ENCODE data around the gene RPUSD1.
"Not testable (repeated sequence)": the region's sequence is repeated elsewhere in the genome, so short reads cannot be mapped to it uniquely, and the experiment has no call there.

Gene RPUSD1

DNA sequence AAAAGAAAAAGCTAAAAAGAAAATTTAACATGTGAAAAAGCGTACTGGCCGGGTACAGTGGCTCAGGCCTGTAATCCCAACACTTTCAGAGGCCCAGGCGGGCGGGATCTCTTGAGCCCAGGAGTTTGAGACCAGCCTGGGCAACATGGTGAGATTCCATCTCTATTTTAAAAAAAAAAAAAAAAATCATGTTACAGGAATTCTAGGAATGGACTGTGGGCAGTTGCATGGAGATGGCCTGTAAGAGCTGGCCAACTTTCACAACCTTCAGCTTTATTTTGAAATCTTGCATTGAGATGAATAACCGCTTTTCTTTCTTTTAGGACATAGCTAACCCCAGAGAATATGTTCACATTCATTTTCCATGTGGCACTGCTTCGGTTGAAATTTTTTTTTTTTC, 39.2 kb downstream of the RPUSD1 start:
- no peak for DNase-seq (ENCODE audit: low spot score)
- in situ Hi-C loops (cut with MboI; ENCODE audit: low pct_unique_long_range_greater_than_20kb, low sequenced_read_pairs, unreplicated experiment) = no loop called here
- TF ChIP-seq, protein P1, sequence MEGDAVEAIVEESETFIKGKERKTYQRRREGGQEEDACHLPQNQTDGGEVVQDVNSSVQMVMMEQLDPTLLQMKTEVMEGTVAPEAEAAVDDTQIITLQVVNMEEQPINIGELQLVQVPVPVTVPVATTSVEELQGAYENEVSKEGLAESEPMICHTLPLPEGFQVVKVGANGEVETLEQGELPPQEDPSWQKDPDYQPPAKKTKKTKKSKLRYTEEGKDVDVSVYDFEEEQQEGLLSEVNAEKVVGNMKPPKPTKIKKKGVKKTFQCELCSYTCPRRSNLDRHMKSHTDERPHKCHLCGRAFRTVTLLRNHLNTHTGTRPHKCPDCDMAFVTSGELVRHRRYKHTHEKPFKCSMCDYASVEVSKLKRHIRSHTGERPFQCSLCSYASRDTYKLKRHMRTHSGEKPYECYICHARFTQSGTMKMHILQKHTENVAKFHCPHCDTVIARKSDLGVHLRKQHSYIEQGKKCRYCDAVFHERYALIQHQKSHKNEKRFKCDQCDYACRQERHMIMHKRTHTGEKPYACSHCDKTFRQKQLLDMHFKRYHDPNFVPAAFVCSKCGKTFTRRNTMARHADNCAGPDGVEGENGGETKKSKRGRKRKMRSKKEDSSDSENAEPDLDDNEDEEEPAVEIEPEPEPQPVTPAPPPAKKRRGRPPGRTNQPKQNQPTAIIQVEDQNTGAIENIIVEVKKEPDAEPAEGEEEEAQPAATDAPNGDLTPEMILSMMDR (IDR thresholded peaks at IDR 0.05; ENCODE audit: extremely low read depth, insufficient read depth, missing control alignments) = no peak

DNA sequence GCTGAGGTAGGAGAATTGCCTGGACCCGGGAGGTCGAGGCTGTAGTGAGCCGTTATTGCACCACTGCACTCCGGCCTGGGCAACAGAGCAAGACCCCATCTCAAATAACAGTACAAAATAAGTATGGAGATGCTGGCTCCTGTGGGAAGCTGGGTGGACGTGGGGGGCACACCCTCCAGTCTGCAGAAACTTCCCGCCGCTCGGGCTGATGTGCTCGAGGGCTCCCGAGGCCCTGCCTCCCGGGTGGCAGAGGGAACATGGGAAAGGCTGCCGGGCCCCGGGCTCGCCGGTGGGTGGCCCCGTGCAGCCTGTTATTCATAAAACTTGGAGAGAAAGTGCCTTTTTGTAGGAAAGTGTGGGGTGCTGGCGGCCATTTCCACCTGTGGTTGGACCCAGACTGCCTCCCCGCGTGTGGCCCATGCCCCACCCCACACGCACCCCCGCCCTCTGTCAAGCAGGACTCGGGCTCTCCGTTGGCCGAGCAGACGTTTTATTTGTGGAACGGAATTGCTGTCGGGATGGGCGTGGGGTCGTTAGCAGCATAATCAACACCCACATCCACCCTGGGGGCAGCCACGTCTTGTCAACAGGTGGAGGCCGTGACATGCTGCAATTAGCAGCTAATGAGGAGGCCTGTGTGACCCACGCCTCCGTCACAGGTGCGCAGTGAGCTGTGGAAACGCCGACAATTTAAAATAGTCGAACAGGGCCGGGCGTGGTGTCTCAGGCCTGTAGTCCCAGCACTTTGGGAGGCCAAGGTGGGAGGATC, 40.0 kb downstream of the RPUSD1 start:
- TF ChIP-seq, protein P1 (IDR thresholded peaks at IDR 0.05; ENCODE audit: extremely low read depth, insufficient read depth, missing control alignments) = no peak
- in situ Hi-C loops (cut with MboI; ENCODE audit: low pct_unique_long_range_greater_than_20kb, low sequenced_read_pairs, unreplicated experiment) = no loop called here
- DNase-seq (ENCODE audit: low spot score) = no peak

DNA sequence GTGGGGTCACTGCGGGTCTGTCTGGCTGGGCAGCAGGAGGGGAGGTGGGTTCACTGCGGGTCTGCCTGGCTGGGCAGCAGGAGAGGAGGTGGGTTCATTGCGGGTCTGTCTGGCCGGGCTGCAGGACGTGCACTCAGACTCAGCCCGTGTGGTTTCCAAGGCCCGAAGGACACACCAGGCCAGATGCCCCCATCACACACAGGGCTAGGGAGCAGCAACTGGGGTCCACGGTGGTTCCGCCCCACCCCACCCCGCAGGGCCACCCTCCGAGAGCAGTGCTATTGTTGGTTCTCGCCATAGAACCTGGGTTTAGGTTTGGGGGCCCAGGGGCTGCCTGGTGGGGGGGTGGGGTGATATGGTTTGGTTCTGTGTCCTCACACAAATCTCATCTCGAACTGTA, 41.5 kb downstream of the RPUSD1 start:
- in situ Hi-C loops (cut with MboI; ENCODE audit: low pct_unique_long_range_greater_than_20kb, low sequenced_read_pairs, unreplicated experiment) = no loop called here
- no peak for DNase-seq (ENCODE audit: low spot score)
- TF ChIP-seq, protein P1 (IDR thresholded peaks at IDR 0.05; ENCODE audit: extremely low read depth, insufficient read depth, missing control alignments) = no peak

DNA sequence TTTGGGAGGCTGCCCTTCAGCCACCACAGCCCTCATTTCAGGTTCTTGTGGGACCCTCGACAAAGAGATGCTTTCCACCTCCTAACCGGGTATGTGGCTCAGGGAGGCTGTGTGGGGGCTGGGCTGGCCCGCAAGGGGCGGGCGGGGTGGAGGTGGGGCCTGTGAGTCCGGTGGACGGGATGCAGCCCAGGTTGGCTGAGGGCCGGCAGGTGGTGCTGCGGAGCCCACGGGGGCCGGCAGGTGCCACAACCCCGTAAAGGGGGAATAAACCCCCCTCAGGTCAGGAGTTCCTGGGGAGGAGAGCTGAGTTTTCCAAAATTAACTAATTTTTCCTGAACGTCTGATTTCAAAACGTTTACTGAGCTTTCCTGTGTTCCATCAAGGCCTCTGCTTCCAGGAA, 42.4 kb downstream of the RPUSD1 start:
- in situ Hi-C loops (cut with MboI; ENCODE audit: low pct_unique_long_range_greater_than_20kb, low sequenced_read_pairs, unreplicated experiment) = no loop called here
- TF ChIP-seq, protein P1 (IDR thresholded peaks at IDR 0.05; ENCODE audit: extremely low read depth, insufficient read depth, missing control alignments) = peak; percentile 58
- DNase-seq (ENCODE audit: low spot score) = peak; percentile 75

DNA sequence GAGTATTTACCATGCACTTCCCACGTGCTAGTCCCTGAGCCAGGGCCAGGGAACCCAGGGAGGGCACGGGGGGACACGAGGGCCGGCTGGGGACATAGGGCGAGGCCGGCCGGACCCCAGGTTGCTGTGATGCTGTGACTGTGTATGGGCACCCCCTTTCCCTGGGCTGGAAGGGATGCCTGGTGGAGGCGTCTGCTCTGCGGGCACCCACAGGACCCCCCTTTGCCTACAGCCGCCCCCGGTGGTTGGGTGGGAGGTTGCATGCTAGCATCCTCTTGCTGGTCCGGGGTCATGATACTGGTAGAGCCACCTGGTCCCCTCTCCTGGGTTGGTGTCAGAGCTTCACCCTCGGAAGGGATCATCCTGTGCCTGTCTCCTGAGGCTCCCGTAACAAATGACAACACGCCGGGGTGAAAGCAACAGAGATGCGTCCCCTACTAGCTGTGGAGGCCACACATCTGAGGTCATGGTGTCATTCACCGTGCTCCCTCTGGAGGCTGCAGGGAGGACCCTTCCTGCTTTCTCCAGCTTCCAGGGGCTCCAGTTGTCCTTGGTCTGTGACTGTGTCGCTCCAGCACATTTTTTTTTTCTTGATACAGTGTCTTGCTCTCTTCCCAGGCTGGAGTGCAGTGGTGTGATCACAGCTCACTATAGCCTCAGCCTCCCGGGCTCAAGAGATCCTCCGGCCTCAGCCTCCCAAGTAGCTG, 44.2 kb downstream of the RPUSD1 start:
- no peak for DNase-seq (ENCODE audit: low spot score)
- TF ChIP-seq, protein P1 (IDR thresholded peaks at IDR 0.05; ENCODE audit: extremely low read depth, insufficient read depth, missing control alignments) = no peak

DNA sequence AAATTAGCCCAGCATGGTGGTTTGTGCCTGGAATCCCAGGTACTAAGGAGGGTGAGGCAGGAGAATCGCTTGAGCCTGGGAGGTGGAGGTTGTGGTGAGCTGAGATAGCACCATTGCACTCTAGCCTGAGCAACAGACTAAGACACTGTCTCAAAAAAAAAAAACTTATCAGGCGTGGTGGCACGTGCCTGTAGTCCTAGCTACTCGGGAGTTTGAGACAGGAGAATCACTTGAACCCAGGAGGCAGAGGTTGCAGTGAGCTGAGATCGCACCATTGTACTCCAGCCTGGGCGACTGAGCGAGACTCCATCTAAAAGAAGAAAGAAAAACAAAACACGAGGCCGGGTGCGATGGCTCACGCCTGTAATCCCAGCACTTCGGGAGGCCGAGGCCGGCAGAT, 45.3 kb downstream of the RPUSD1 start:
- DNase-seq (ENCODE audit: low spot score); in situ Hi-C loops (cut with MboI; ENCODE audit: low pct_unique_long_range_greater_than_20kb, low sequenced_read_pairs, unreplicated experiment): not testable (repeated sequence)

More for the DNA sequence above, 44.2 kb downstream of the RPUSD1 start:
- in situ Hi-C loops (cut with MboI; ENCODE audit: low pct_unique_long_range_greater_than_20kb, low sequenced_read_pairs, unreplicated experiment) = no loop called here

DNA sequence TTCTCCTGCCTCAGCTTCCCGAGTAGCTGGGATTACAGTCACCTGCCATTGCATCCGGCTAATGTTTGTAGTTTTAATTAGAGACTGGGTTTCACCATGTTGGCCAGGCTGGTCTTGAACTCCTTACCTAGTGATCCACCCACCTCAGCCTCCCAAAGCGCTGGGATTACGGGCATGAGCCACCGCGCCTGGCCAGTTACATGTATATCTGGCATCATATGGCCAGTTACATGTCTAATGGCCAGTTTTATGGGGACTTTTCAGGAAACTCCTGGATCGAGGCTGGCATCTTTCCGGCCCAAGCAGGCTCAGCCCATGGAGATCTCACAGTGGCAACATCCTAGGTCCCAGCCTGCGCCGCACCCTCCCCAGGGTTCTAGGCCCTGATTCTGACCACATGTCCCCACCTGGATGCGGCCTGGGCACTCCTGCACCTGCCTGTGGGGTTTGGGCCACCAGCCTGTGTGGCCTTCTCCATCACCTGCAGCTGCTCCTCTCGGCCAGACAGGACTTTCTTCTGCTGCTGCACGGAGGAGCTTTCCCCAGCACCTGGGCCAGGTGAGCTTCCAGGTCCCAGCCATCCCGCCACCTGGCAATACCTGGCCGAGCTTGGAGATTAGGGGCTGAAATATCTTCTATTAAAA, 46.1 kb downstream of the RPUSD1 start:
- in situ Hi-C loops (cut with MboI; ENCODE audit: low pct_unique_long_range_greater_than_20kb, low sequenced_read_pairs, unreplicated experiment) = no loop called here
- TF ChIP-seq, protein P1 (IDR thresholded peaks at IDR 0.05; ENCODE audit: extremely low read depth, insufficient read depth, missing control alignments) = no peak
- no peak for DNase-seq (ENCODE audit: low spot score)

Measured in GM13977 (cell line).